ENCODE results near the gene ASRGL1.
A peak's percentile ranks its signal among the peaks of the same experiment; 100 is the strongest.
"Not testable (repeated sequence)": the region's sequence is repeated elsewhere in the genome, so short reads cannot be mapped to it uniquely, and the experiment has no call there.

- TF ChIP-seq POLR2AphosphoS5 (IDR thresholded peaks at IDR 0.05; ENCODE audit: low read depth, low read length); SIN3A (IDR thresholded peaks at IDR 0.05; ENCODE audit: borderline replicate concordance, insufficient read depth, low read length); REST (IDR thresholded peaks at IDR 0.05; ENCODE audit: insufficient read depth in 1 of 2, low read depth in 2 of 2, low read length in 2 of 2): not testable (repeated sequence)
- peak; percentile 22; the same call in 1 of the 2 replicates for TF ChIP-seq TAF1 (IDR thresholded peaks at IDR 0.05; ENCODE audit: borderline replicate concordance, insufficient read depth, low read length)
Measured at GRCh38 chr11:62380821-62381245, 43.6 kb downstream of the ASRGL1 start.

Data from PFSK-1 (cell line).